Measurements from ENCODE around the gene DNHD1. TPM values are rescaled to one million over a fixed set of nuclear protein-coding genes. Genes with fewer than 3 reads are reported as not detected.
A peak's percentile ranks its signal among the peaks of the same experiment; 100 is the strongest.

DNHD1 gene
- total RNA-seq, 1 donor from 2014 or later, result 7.0 TPM

GRCh38 chr11:6568191-6568918, 71.3 kb downstream of the DNHD1 start:
- Mint-ChIP-seq H3K4me1 (ENCODE audit: low read depth) (no peaks in the 10 kb centered on the region), H3K4me3 (ENCODE audit: low read depth) (no peak overlapping the region), H3K9me3 (ENCODE audit: low read depth) (no peaks in the 10 kb centered on the region), H3K36me3 (ENCODE audit: insufficient read depth) (peaks cover 3% of the 10 kb centered on the region), H3K27ac (no peak overlapping the region), H3K27me3 (no peaks in the 10 kb centered on the region)
- no peak for TF ChIP-seq CTCF (IDR thresholded peaks at IDR 0.05; ENCODE audit: unreplicated experiment)
- no peak for DNase-seq (ENCODE audit: low spot score, unreplicated experiment)

- no peak for DNase-seq (ENCODE audit: low spot score, unreplicated experiment)
- H3K27me3 Mint-ChIP-seq, result no peaks in the 10 kb centered on the region
- H3K27ac Mint-ChIP-seq, result no peak overlapping the region
- peaks cover 3% of the 10 kb centered on the region for H3K36me3 Mint-ChIP-seq (ENCODE audit: insufficient read depth)
- no peaks in the 10 kb centered on the region for H3K4me1 Mint-ChIP-seq (ENCODE audit: low read depth)
- no peaks in the 10 kb centered on the region for H3K9me3 Mint-ChIP-seq (ENCODE audit: low read depth)
- no peak overlapping the region for H3K4me3 Mint-ChIP-seq (ENCODE audit: low read depth)
- no peak for TF ChIP-seq CTCF (IDR thresholded peaks at IDR 0.05; ENCODE audit: unreplicated experiment)
Measured at GRCh38 chr11:6569706-6570105, 72.6 kb downstream of the DNHD1 start.

GRCh38 chr11:6570691-6571427, 73.8 kb downstream of the DNHD1 start:
- Mint-ChIP-seq H3K27me3 (no peaks in the 10 kb centered on the region), H3K36me3 (ENCODE audit: insufficient read depth) (peaks cover 3% of the 10 kb centered on the region), H3K4me3 (ENCODE audit: low read depth) (no peak overlapping the region), H3K4me1 (ENCODE audit: low read depth) (no peaks in the 10 kb centered on the region), H3K9me3 (ENCODE audit: low read depth) (no peaks in the 10 kb centered on the region), H3K27ac (no peak overlapping the region)
- TF ChIP-seq CTCF (IDR thresholded peaks at IDR 0.05; ENCODE audit: unreplicated experiment), result no peak
- DNase-seq (ENCODE audit: low spot score, unreplicated experiment), result no peak

- Mint-ChIP-seq H3K27ac (no peak overlapping the region), H3K36me3 (ENCODE audit: insufficient read depth) (peaks cover 3% of the 10 kb centered on the region), H3K9me3 (ENCODE audit: low read depth) (no peaks in the 10 kb centered on the region), H3K4me3 (ENCODE audit: low read depth) (no peak overlapping the region), H3K4me1 (ENCODE audit: low read depth) (no peaks in the 10 kb centered on the region), H3K27me3 (no peaks in the 10 kb centered on the region)
- DNase-seq (ENCODE audit: low spot score, unreplicated experiment), result no peak
- no peak for TF ChIP-seq CTCF (IDR thresholded peaks at IDR 0.05; ENCODE audit: unreplicated experiment)
Measured at GRCh38 chr11:6571434-6572008, 74.4 kb downstream of the DNHD1 start.

- Mint-ChIP-seq H3K4me3 (ENCODE audit: low read depth) (no peak overlapping the region), H3K27me3 (no peaks in the 10 kb centered on the region), H3K27ac (peak overlapping the region; percentile 17), H3K36me3 (ENCODE audit: insufficient read depth) (peaks cover 3% of the 10 kb centered on the region), H3K9me3 (ENCODE audit: low read depth) (no peaks in the 10 kb centered on the region), H3K4me1 (ENCODE audit: low read depth) (no peaks in the 10 kb centered on the region)
- DNase-seq (ENCODE audit: low spot score, unreplicated experiment), result no peak
- TF ChIP-seq CTCF (IDR thresholded peaks at IDR 0.05; ENCODE audit: unreplicated experiment), result no peak
Measured at GRCh38 chr11:6572215-6572614, 75.1 kb downstream of the DNHD1 start.

Data from progenitor cell of endocrine pancreas (in vitro differentiated cells).